TTC549 (cell line): ENCODE measurements around the gene NACC2.

Experiments
- FAIRE-seq: peaks from 2 replicates; lab custom pipeline; 2012; peaks lifted over from hg19 to GRCh38; lab: Jason Lieb, UNC

Gene NACC2

DNA sequence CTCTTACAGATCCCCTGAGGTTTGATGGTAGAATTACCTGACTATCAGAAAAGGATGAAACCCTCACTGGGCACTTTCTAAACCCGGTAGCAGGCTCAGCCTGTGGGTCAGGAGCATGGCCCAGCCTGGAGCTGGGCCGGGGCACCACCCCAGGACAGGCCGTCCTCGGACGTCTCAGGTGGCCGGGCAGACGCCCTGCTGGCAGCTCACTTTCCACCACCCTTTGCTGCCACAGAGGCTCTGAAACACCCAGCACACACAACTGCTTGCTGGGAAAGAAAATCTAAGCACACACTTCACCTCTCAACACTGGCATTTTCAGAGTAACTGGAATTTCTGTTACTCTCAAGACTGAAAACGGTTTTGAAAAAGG is 138.3 kb downstream of the NACC2 start:
- FAIRE-seq: no peak
